Neural cell (in vitro differentiated cells): Measurements from ENCODE around the gene ASCC2. TPM values are rescaled to one million over a fixed set of nuclear protein-coding genes. Genes with fewer than 3 reads are reported as not detected.
"Not testable (repeated sequence)": the region's sequence is repeated elsewhere in the genome, so short reads cannot be mapped to it uniquely, and the experiment has no call there.

ENCODE experiments used
- H2AFZ ChIP-seq: fragments of 200-600, 300-800 bp; sonication (generic), shearing (Covaris generic); 2 replicates; pipeline ENCODE4 v1.6.0; 2014; ENCODE audit warnings: low read depth, mild to moderate bottlenecking, antibody characterized with exemption, low read length, moderate library complexity
- H3F3A ChIP-seq: fragments of 200-600 bp; shearing (Covaris generic); 2 replicates; pipeline ENCODE4 v1.6.1; 2016; ENCODE audit warnings: mild to moderate bottlenecking, moderate library complexity, mixed read lengths, antibody characterized with exemption, low read length; ENCODE audit not compliant: insufficient read depth, poor library complexity, severe bottlenecking
- H3K27ac ChIP-seq: fragments of 200-600, 300-800 bp; sonication (generic), shearing (Covaris generic); 2 replicates; pipeline ENCODE4 v1.5.1; 2014; ENCODE audit warnings: mild to moderate bottlenecking, low read length, moderate library complexity
- H3K27me3 ChIP-seq: fragments of 300-800, 200-600 bp; sonication (generic), shearing (Covaris generic); 2 replicates; pipeline ENCODE4 v1.6.0; 2014; ENCODE audit warnings: mild to moderate bottlenecking, low read depth, low read length, moderate library complexity; ENCODE audit not compliant: insufficient read depth
- H3K36me3 ChIP-seq: fragments of 300-800, 200-600 bp; sonication (generic), shearing (Covaris generic); 2 replicates; pipeline ENCODE4 v1.5.1; 2014; ENCODE audit warnings: mild to moderate bottlenecking, antibody characterized with exemption, low read length, moderate library complexity; ENCODE audit not compliant: insufficient read depth
- H3K4me2 ChIP-seq: fragments of 300-800, 200-600 bp; sonication (generic), shearing (Covaris generic); 2 replicates; pipeline ENCODE4 v1.6.0; 2014; ENCODE audit warnings: mild to moderate bottlenecking, low read length
- H3K4me3 ChIP-seq: fragments of 300-800, 200-600 bp; sonication (generic), shearing (Covaris generic); 2 replicates; pipeline ENCODE4 v1.5.1; 2014; ENCODE audit warnings: mild to moderate bottlenecking, low read length, moderate library complexity
- H3K79me2 ChIP-seq: fragments of 200-600 bp; shearing (Covaris generic); replicated peaks from 2 replicates; pipeline ENCODE4 v1.6.0; 2014; ENCODE audit warnings: mild to moderate bottlenecking, low read length, moderate library complexity; ENCODE audit not compliant: insufficient read depth
- H3K9ac ChIP-seq: fragments of 300-800, 200-600 bp; sonication (generic), shearing (Covaris generic); 2 replicates; pipeline ENCODE4 v1.6.1; 2016; ENCODE audit warnings: mild to moderate bottlenecking, low read length, mixed read lengths
- H3K9me2 ChIP-seq: fragments of 200-600 bp; shearing (Covaris generic); 2 replicates; pipeline ENCODE4 v1.6.1; 2016; ENCODE audit warnings: mild to moderate bottlenecking, low read length, mixed read lengths; ENCODE audit not compliant: insufficient read depth
- H3K9me3 ChIP-seq: fragments of 200-600, 300-800 bp; sonication (generic), shearing (Covaris generic); 2 replicates; pipeline ENCODE4 v1.6.1; 2016; ENCODE audit warnings: mild to moderate bottlenecking, mixed run types, low read length, moderate library complexity, mixed read lengths
- H4K20me1 ChIP-seq: fragments of 200-600 bp; shearing (Covaris generic); 2 replicates; pipeline ENCODE4 v1.6.1; 2016; ENCODE audit warnings: mild to moderate bottlenecking, mixed run types; ENCODE audit not compliant: insufficient read depth
- CTCF ChIP-seq: fragments of 450-650 bp; IDR thresholded peaks from 2 replicates; pipeline ENCODE4 v1.5.1; 2014; ENCODE audit warnings: antibody characterized with exemption, mild to moderate bottlenecking, moderate library complexity; ENCODE audit not compliant: poor library complexity, severe bottlenecking
- EP300 ChIP-seq: fragments of 450-650 bp; conservative IDR thresholded peaks from 2 replicates; pipeline ENCODE4 v1.6.1; 2014; ENCODE audit warnings: antibody characterized with exemption, mild to moderate bottlenecking, moderate library complexity; ENCODE audit not compliant: poor library complexity, severe bottlenecking
- EZH2 ChIP-seq: fragments of 200-600, 300-800 bp; shearing (Covaris generic), sonication (generic); IDR thresholded peaks from 2 replicates; pipeline ENCODE4 v1.6.1; 2014; ENCODE audit warnings: antibody characterized with exemption, low read length, borderline replicate concordance, mild to moderate bottlenecking; ENCODE audit not compliant: insufficient read depth, poor library complexity, severe bottlenecking
- MXI1 ChIP-seq: fragments of 450-650 bp; conservative IDR thresholded peaks from 2 replicates; pipeline ENCODE4 v1.6.1; 2014; ENCODE audit warnings: antibody characterized with exemption, mild to moderate bottlenecking; ENCODE audit not compliant: poor library complexity, severe bottlenecking
- POLR2AphosphoS5 ChIP-seq: IDR thresholded peaks from 2 replicates; pipeline ENCODE4 v1.6.1; 2012
- RAD21 ChIP-seq: fragments of 450-650 bp; conservative IDR thresholded peaks from 2 replicates; pipeline ENCODE4 v1.6.1; 2014; ENCODE audit warnings: antibody characterized with exemption, mild to moderate bottlenecking, moderate library complexity
- REST ChIP-seq: IDR thresholded peaks from 2 replicates; pipeline ENCODE4 v1.6.1; 2012; ENCODE audit warnings: borderline replicate concordance
- SMC3 ChIP-seq: fragments of 450-650 bp; conservative IDR thresholded peaks from 2 replicates; pipeline ENCODE4 v1.6.1; 2014; ENCODE audit warnings: antibody characterized with exemption, mild to moderate bottlenecking, moderate library complexity; ENCODE audit not compliant: poor library complexity
- TAF1 ChIP-seq: IDR thresholded peaks from 2 replicates; pipeline ENCODE4 v1.6.1; 2012; ENCODE audit warnings: low read depth
- polyA plus RNA-seq: library from polyadenylated mRNA; depleted of rRNA; stranded (reverse); fragments of >200 nt; gene quantifications from 2 replicates; pipeline ENCODE4 v1.2.3, GENCODE V29; 2014

ASCC2 gene
- polyA plus RNA-seq, 1 donor from 2014 or later: 26.2 TPM

DNA sequence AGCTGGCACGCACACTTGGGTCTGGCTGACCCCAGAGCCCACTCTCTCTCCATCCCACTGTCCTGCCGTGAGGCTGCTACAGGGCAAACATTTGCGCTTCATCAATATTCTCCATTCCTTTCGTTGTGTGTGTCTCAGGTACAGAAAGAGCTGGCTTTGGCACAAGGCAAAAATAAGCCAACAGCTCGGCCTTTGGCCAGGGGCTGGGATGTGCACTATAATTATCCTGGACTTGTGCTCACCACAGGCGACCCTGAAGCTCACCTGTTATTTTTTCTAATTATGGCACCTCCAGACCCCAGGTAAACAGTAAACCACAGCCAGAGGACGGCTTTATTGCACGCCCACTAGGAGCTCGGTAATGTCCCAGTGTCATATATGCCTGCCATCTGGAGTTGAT is 82.2 kb downstream of the ASCC2 start:
- H3F3A ChIP-seq: no peaks in the 10 kb centered on the region
- no peak overlapping the region for H3K4me3 ChIP-seq
- H3K9ac ChIP-seq: no peak overlapping the region
- H3K27me3 ChIP-seq: no peaks in the 10 kb centered on the region
- H2AFZ ChIP-seq: no peak overlapping the region
- no peaks in the 10 kb centered on the region for H3K9me3 ChIP-seq
- no peaks in the 10 kb centered on the region for H3K36me3 ChIP-seq
- H3K9me2 ChIP-seq: no peaks in the 10 kb centered on the region
- TF ChIP-seq SMC3 (no peak), MXI1 (no peak), RAD21 (no peak), REST (no peak), POLR2AphosphoS5 (no peak), EZH2 (no peak), CTCF (no peak), EP300 (no peak), TAF1 (no peak)
- no peak overlapping the region for H3K4me2 ChIP-seq
- H4K20me1 ChIP-seq: no peaks in the 10 kb centered on the region
- H3K27ac ChIP-seq: no peak overlapping the region
- no peaks in the 10 kb centered on the region for H3K79me2 ChIP-seq

DNA sequence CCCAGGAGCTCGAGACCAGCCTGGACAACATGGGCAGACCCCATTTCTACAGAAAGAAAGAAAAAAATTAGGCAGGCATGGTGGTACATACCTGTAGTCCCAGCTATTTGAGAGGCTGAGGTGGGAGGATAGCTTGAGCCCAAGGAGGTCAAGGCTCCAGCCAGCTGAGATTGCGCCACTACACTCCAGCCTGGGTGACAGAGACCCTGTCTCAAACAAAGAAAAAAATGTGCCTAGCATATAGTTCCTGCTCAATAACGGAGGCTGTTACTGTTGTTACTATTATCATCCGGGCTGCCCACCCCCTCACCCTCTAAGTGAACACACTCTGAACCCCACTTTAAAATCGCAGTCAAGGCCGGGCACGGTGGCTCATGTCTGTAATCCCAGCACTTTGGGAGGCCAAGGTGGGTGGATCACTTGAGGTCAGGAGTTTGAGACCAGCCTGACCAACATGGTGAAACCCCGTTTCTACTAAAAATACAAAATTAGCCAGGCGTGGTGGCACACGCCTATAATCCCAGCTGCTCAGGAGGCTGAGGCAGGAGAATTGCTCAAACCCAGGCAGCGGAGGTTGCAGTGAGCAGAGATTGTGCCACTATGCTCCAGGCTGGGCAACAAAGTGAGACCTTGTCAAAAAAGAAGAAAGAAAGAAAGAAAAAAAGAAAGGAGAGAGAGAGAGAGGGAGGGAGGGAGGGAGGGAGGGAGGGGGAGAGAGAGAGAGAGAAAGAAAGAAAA is 83.2 kb downstream of the ASCC2 start:
- not testable (repeated sequence) for H3K36me3 ChIP-seq, H3K79me2 ChIP-seq, H2AFZ ChIP-seq, H3K4me2 ChIP-seq, H3K9me2 ChIP-seq, H3F3A ChIP-seq, H3K27ac ChIP-seq, H3K9me3 ChIP-seq, H4K20me1 ChIP-seq, H3K27me3 ChIP-seq, H3K9ac ChIP-seq, H3K4me3 ChIP-seq
